Measurements from ENCODE around the gene KCNH5. TPM values are rescaled to one million over a fixed set of nuclear protein-coding genes. Genes with fewer than 3 reads are reported as not detected.

Gene KCNH5
- total and polyA plus RNA-seq, 9 of the 15 experiments (the other 6 are each of a cell fraction or from before 2014, with no cell fraction given), result 1.1 to 2.4 (median 1.4) TPM

- Histone ChIP-seq H3K79me2 (ENCODE audit: control insufficient read depth, insufficient read depth, low read length) (no peaks in the 10 kb centered on the region), H2AFZ (ENCODE audit: low read depth, low read length) (no peak overlapping the region), H3K4me3 (no peak overlapping the region), H3K27me3 (ENCODE audit: control insufficient read depth in 2 of 2, insufficient read depth in 2 of 2, low read length in 2 of 2) (no peaks in the 10 kb centered on the region), H3K9me1 (ENCODE audit: control insufficient read depth, insufficient read depth, low read length) (no peaks in the 10 kb centered on the region), H4K20me1 (replicated peaks; ENCODE audit: control insufficient read depth, insufficient read depth, low read length) (no peaks in the 10 kb centered on the region), H3K9me3 (replicated peaks; ENCODE audit: control insufficient read depth, insufficient read depth, low read depth, low read length) (no peaks in the 10 kb centered on the region; the same call in 1 of the 2 replicates), H3K9ac (ENCODE audit: insufficient read depth in 1 of 2, low read depth in 2 of 2, low read length in 2 of 2) (no peak overlapping the region), H3K4me2 (ENCODE audit: insufficient read depth, low read length) (no peak overlapping the region), H3K27ac (ENCODE audit: extremely low read depth, low read depth, low read length) (no peak overlapping the region), H3K36me3 (ENCODE audit: control insufficient read depth, insufficient read depth, low read length) (no peaks in the 10 kb centered on the region), H3K4me1 (replicated peaks in 1 of 2; ENCODE audit: control insufficient read depth in 2 of 2, insufficient read depth in 2 of 2, low read length in 2 of 2) (no peaks in the 10 kb centered on the region)
- no peak for FAIRE-seq
- ChIA-PET CTCF (ENCODE audit: low intra/inter-chr PET ratio) (no interaction called here), POLR2A (no interaction called here)
- WGBS (ENCODE audit: insufficient coverage, low coverage, missing lambda C conversion rate), result 0% methylated on average over 1 of the region's 1 CpG
- BruUV-seq (replicated peaks), result no TSS peak
- no peak for ATAC-seq
- 0 out of 2 replicates have a peak, but pooled peaks have one; percentile 31 for TF ChIP-seq ZNF316 (IDR thresholded peaks at IDR 0.05)
- TF ChIP-seq, protein P1, sequence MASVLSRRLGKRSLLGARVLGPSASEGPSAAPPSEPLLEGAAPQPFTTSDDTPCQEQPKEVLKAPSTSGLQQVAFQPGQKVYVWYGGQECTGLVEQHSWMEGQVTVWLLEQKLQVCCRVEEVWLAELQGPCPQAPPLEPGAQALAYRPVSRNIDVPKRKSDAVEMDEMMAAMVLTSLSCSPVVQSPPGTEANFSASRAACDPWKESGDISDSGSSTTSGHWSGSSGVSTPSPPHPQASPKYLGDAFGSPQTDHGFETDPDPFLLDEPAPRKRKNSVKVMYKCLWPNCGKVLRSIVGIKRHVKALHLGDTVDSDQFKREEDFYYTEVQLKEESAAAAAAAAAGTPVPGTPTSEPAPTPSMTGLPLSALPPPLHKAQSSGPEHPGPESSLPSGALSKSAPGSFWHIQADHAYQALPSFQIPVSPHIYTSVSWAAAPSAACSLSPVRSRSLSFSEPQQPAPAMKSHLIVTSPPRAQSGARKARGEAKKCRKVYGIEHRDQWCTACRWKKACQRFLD (CRISPR knock-in tag; IDR thresholded peaks at IDR 0.05), result no peak
- TF ChIP-seq ZNF347 (CRISPR knock-in tag; IDR thresholded peaks at IDR 0.05; ENCODE audit: low read depth), result no peak
- no peak for TF ChIP-seq RB1 (IDR thresholded peaks at IDR 0.05; ENCODE audit: low read depth)
- no peak for TF ChIP-seq NFATC3 (IDR thresholded peaks at IDR 0.05)
- no peak for TF ChIP-seq RCOR1 (IDR thresholded peaks at IDR 0.05; ENCODE audit: borderline replicate concordance in 1 of 2, low read depth in 2 of 2, low read length in 2 of 2)
- no peak for TF ChIP-seq MTF1 (CRISPR knock-in tag; IDR thresholded peaks at IDR 0.05; ENCODE audit: borderline replicate concordance)
- no peak for TF ChIP-seq ZC3H11A (IDR thresholded peaks at IDR 0.05; ENCODE audit: low read depth, low read length)
- in situ Hi-C loops (cut with MboI) (no loop called here), intact Hi-C loops (cut with micrococcal nuclease) (no loop called here)
- no peak for DNase-seq (ENCODE audit: extremely low read depth in 1 of 4, low spot score in 3 of 4)
These were observed 326.6 kb downstream of the KCNH5 start for GRCh38 chr14:62718629-62719028.
